Keratinocyte (primary cell): Measurements from ENCODE around the gene CADM2. TPM values are rescaled to one million over a fixed set of nuclear protein-coding genes. Genes with fewer than 3 reads are reported as not detected.
"Not testable (repeated sequence)": the region's sequence is repeated elsewhere in the genome, so short reads cannot be mapped to it uniquely, and the experiment has no call there.

Experiments
- DNase-seq: peaks from one replicate; pipeline ENCODE4 v3.0.0-alpha.2; 2011; ENCODE audit warnings: low read depth, missing footprints, low spot score
- FAIRE-seq: peaks from 2 replicates; lab custom pipeline; 2011; peaks lifted over from hg19 to GRCh38; lab: Jason Lieb, UNC
- H2AFZ ChIP-seq: 2 replicates; pipeline ENCODE4 v1.6.0; 2012; ENCODE audit warnings: low read length, control low read depth, inconsistent platforms; ENCODE audit not compliant: control insufficient read depth
- H3K27ac ChIP-seq: 2 replicates; pipeline ENCODE4 v1.5.1; 2011; ENCODE audit warnings: low read length; ENCODE audit not compliant: control insufficient read depth, insufficient read depth
- H3K27me3 ChIP-seq: 3 replicates; pipeline ENCODE4 v1.6.0; 2011; ENCODE audit warnings: low read length; ENCODE audit not compliant: control insufficient read depth, insufficient read depth; ENCODE audit errors: extremely low read depth
- H3K36me3 ChIP-seq, 2 experiments: 2 replicates in 1 of 2; 3 replicates in 1 of 2; pipeline ENCODE4 v1.5.1; 2011; ENCODE audit warnings: low read length in 2 of 2, mild to moderate bottlenecking in 1 of 2; ENCODE audit not compliant: control insufficient read depth in 2 of 2, insufficient read depth in 2 of 2; ENCODE audit errors: extremely low read depth in 1 of 2
- H3K4me1 ChIP-seq: 3 replicates; pipeline ENCODE4 v1.5.1; 2011; ENCODE audit warnings: low read length; ENCODE audit not compliant: control insufficient read depth, insufficient read depth; ENCODE audit errors: extremely low read depth
- H3K4me2 ChIP-seq: 3 replicates; pipeline ENCODE4 v1.6.0; 2011; ENCODE audit warnings: low read depth, low read length; ENCODE audit not compliant: control insufficient read depth, insufficient read depth; ENCODE audit errors: extremely low read depth
- H3K4me3 ChIP-seq, 3 experiments: fragments of 200-600 bp in 1 of 3; sonication (generic) in 1 of 3; 2 replicates in 2 of 3; 3 replicates in 1 of 3; pipeline ENCODE4 v1.5.1; 2011 to 2016; ENCODE audit warnings: low read length in 3 of 3, mild to moderate bottlenecking in 3 of 3, control low read depth in 2 of 3, inconsistent platforms in 1 of 3, low read depth in 1 of 3, mixed read lengths in 1 of 3, mixed run types in 1 of 3, moderate library complexity in 1 of 3; ENCODE audit not compliant: control insufficient read depth in 2 of 3, insufficient read depth in 2 of 3; ENCODE audit errors: extremely low read depth in 1 of 3
- H3K79me2 ChIP-seq: 2 replicates; pipeline ENCODE4 v1.6.0; 2012; ENCODE audit warnings: low read length; ENCODE audit not compliant: control insufficient read depth, insufficient read depth
- H3K9ac ChIP-seq: 3 replicates; pipeline ENCODE4 v1.6.0; 2011; ENCODE audit warnings: low read length; ENCODE audit not compliant: control insufficient read depth, insufficient read depth; ENCODE audit errors: extremely low read depth
- H3K9me1 ChIP-seq: 3 replicates; pipeline ENCODE4 v1.6.0; 2011; ENCODE audit warnings: low read length; ENCODE audit not compliant: control insufficient read depth, insufficient read depth; ENCODE audit errors: extremely low read depth
- H3K9me3 ChIP-seq: 2 replicates; pipeline ENCODE4 v1.5.1; 2012; ENCODE audit warnings: low read depth, low read length; ENCODE audit not compliant: control insufficient read depth
- H4K20me1 ChIP-seq: 3 replicates; pipeline ENCODE4 v1.6.0; 2011; ENCODE audit warnings: low read length; ENCODE audit not compliant: control insufficient read depth, insufficient read depth; ENCODE audit errors: extremely low read depth
- CTCF ChIP-seq, 3 experiments: IDR thresholded peaks in 1 of 3; conservative IDR thresholded peaks in 1 of 3; optimal IDR thresholded peaks in 1 of 3; 2 replicates in 2 of 3; 3 replicates in 1 of 3; pipeline versions ENCODE3 to v1.5.1; 2011; ENCODE audit warnings: low read length in 3 of 3, mild to moderate bottlenecking in 3 of 3, moderate library complexity in 2 of 3, control low read depth in 1 of 3, inconsistent platforms in 1 of 3; ENCODE audit not compliant: insufficient read depth in 2 of 3; ENCODE audit errors: extremely low read depth in 1 of 3
- EZH2 ChIP-seq: IDR thresholded peaks from one replicate; pipeline ENCODE4 v1.6.1; 2012; ENCODE audit warnings: inconsistent platforms, mild to moderate bottlenecking, low read length, moderate library complexity
- dilution Hi-C: fragments of 300-500 bp; cut with MboI; formaldehyde crosslinking; loops from one replicate; pipeline ENCODE4 v1.7.0; 2020; ENCODE audit warnings: low sequenced_read_pairs; ENCODE audit not compliant: extremely low pct_ligation_motif_present
- polyA plus RNA-seq, 5 experiments: library from polyadenylated mRNA; depleted of rRNA in 3 of 5; stranded (reverse) in 3 of 5; stranded (forward) in 1 of 5; unstranded in 1 of 5; fragments of >200 nt; gene quantifications; 1 replicate in 1 of 5; 2 replicates in 3 of 5; 3 replicates in 1 of 5; pipeline versions ENCODE4 v1.2.1 to v1.2.3, GENCODE V29; 2011 to 2012; ENCODE audit warnings: missing spikeins in 2 of 5, low read depth in 1 of 5, low replicate concordance in 1 of 5

Gene CADM2
- polyA plus RNA-seq, 1 donor (not counting 4 experiments of a cell fraction or from before 2014, with no cell fraction given), result not detected

DNA sequence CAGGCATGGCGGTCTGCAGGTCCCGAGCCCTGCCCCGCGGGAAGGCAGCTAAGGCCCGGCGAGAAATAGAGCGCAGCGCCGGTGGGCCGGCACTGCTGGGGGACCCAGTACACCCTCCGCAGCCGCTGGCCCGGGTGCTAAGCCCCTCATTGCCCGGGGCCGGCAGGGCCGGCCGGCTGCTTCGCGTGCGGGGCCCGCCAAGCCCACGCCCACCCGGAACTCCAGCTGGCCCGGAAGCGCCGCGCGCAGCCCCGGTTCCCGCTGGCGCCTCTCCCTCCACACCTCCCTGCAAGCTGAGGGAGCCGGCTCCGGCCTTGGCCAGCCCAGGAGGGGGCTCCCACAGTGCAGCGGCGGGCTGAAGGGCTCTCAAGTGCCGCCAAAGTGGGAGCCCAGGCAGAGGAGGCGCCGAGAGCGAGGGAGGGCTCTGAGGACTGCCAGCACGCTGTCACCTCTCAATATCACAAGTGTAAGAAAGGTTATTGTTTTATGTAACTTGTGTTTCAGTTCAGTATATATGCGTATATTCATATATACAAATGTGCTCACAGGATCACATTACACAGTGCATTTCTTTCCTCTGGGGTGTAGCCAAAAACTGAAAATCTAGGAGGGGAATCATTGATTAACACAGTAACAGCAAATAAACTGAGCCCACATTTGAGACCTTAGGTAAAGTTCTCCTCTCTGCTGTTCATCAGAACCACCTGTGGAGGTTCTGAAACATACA is 546.2 kb downstream of the CADM2 start:
- H3K4me1 ChIP-seq, H3K27me3 ChIP-seq, H3K9me3 ChIP-seq, H3K4me2 ChIP-seq, H3K9me1 ChIP-seq, DNase-seq, H3K4me3 ChIP-seq, H3K36me3 ChIP-seq, dilution Hi-C loops, H3K9ac ChIP-seq, H3K27ac ChIP-seq, H2AFZ ChIP-seq, H3K79me2 ChIP-seq, H4K20me1 ChIP-seq, FAIRE-seq: not testable (repeated sequence)

DNA sequence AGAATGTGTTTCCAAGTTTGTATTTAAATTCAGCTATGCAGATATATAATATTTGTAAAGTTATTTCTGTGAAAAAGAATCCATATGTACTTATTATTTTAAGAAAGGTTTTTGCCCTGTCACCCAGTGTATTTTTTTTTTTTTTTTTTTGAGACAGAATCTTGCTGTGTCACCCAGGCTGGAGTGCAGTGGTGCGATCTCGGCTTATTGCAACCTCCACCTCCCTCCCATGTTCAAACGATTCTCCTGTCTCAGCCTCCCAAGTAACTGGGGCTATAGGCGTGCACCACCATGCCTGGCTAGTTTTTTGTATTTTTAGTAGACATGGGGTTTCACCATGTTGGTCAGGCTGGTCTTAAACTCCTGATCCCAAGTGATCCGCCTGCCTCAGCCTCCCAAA is 548.3 kb downstream of the CADM2 start:
- H3K36me3 ChIP-seq, FAIRE-seq, H2AFZ ChIP-seq, H3K4me3 ChIP-seq, dilution Hi-C loops, H4K20me1 ChIP-seq, H3K79me2 ChIP-seq, H3K4me1 ChIP-seq, H3K9me1 ChIP-seq, DNase-seq, H3K4me2 ChIP-seq, H3K9ac ChIP-seq, H3K9me3 ChIP-seq, H3K27me3 ChIP-seq, H3K27ac ChIP-seq: not testable (repeated sequence)

DNA sequence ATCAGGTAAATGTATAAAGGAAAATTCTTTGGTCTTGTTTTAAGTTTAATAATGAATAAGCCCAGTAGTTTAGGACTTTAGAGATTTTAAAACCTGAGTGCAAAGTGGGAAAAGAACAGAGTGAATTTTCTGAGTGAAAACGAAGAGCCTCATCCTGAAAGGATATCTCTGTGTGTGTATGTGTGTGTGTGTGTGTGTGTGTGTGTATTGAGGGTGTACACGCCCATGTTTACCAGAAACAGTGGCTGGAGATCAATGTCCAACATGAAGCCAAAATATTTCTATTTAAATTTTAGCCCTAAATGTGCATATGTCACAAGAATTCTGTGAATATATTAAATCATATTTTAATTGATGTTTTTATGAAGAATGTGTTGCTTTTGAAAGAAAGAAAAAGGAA is 549.9 kb downstream of the CADM2 start:
- FAIRE-seq, result no peak

More for the DNA sequence above, 549.9 kb downstream of the CADM2 start:
- DNase-seq, result no peak
- Histone ChIP-seq H2AFZ (no peak overlapping the region), H3K4me2 (no peak overlapping the region), H3K36me3 (no peaks in the 10 kb centered on the region), H3K27me3 (no peaks in the 10 kb centered on the region), H3K9ac (no peak overlapping the region), H4K20me1 (no peaks in the 10 kb centered on the region), H3K9me3 (no peaks in the 10 kb centered on the region), H3K4me3 (no peak overlapping the region), H3K9me1 (no peaks in the 10 kb centered on the region), H3K79me2 (no peaks in the 10 kb centered on the region), H3K4me1 (no peaks in the 10 kb centered on the region), H3K27ac (no peak overlapping the region)
- TF ChIP-seq EZH2 (no peak), CTCF (optimal IDR thresholded peaks at IDR 0.05 in 1 of 3, IDR thresholded peaks at IDR 0.05 in 1 of 3, conservative IDR thresholded peaks at IDR 0.05 in 1 of 3; ENCODE audit: extremely low read depth in 1 of 3, insufficient read depth in 2 of 3, low read length in 3 of 3) (no peak)
- dilution Hi-C loops, result no loop called here
